EL (cell line): ENCODE measurements around the gene CYP4B1.
"Not testable (repeated sequence)": the region's sequence is repeated elsewhere in the genome, so short reads cannot be mapped to it uniquely, and the experiment has no call there.

ENCODE experiments used
- DNase-seq: peaks from one replicate; pipeline ENCODE4 v3.0.0-alpha.2; 2016

Gene CYP4B1

GRCh38 chr1:46798810-46799209 lies at the start of gene CYP4B1:
Gene CYP4B1, plus strand, starts transcription at chr1:46799046. Its CDS starts 36 bp downstream, at chr1:46799082.
- no peak for DNase-seq

GRCh38 chr1:46749404-46749803 lies 49.4 kb upstream of the CYP4B1 start:
- DNase-seq, result no peak

- no peak for DNase-seq
These were observed 48.9 kb upstream of the CYP4B1 start for GRCh38 chr1:46749921-46750404.

- no peak for DNase-seq
These were observed 44.9 kb upstream of the CYP4B1 start for GRCh38 chr1:46753985-46754384.

- not testable (repeated sequence) for DNase-seq
These were observed 44.1 kb upstream of the CYP4B1 start for GRCh38 chr1:46754707-46755106.

GRCh38 chr1:46755121-46755520 lies 43.7 kb upstream of the CYP4B1 start:
- DNase-seq, result no peak

- no peak for DNase-seq
These were observed 41.4 kb upstream of the CYP4B1 start for GRCh38 chr1:46757247-46757955.

- DNase-seq, result no peak
These were observed 40.8 kb upstream of the CYP4B1 start for GRCh38 chr1:46757956-46758528.

GRCh38 chr1:46760558-46761166 lies 38.2 kb upstream of the CYP4B1 start:
- no peak for DNase-seq

- no peak for DNase-seq
These were observed 37.1 kb upstream of the CYP4B1 start for GRCh38 chr1:46761740-46762139.

- DNase-seq, result no peak
These were observed 34.4 kb upstream of the CYP4B1 start for GRCh38 chr1:46764402-46764801.

GRCh38 chr1:46767649-46768282 lies 31.1 kb upstream of the CYP4B1 start:
- no peak for DNase-seq

- no peak for DNase-seq
These were observed 30.4 kb upstream of the CYP4B1 start for GRCh38 chr1:46768445-46768844.

- DNase-seq, result no peak
These were observed 29.7 kb upstream of the CYP4B1 start for GRCh38 chr1:46769028-46769740.

- DNase-seq, result no peak
These were observed 28.3 kb upstream of the CYP4B1 start for GRCh38 chr1:46770541-46770940.

- no peak for DNase-seq
These were observed 26.3 kb upstream of the CYP4B1 start for GRCh38 chr1:46772571-46772970.

GRCh38 chr1:46774297-46774696 lies 24.5 kb upstream of the CYP4B1 start:
- DNase-seq, result no peak

- DNase-seq, result not testable (repeated sequence)
These were observed 20.4 kb upstream of the CYP4B1 start for GRCh38 chr1:46778456-46778855.

GRCh38 chr1:46784666-46785065 lies 14.2 kb upstream of the CYP4B1 start:
- no peak for DNase-seq

GRCh38 chr1:46788634-46789033 lies 10.2 kb upstream of the CYP4B1 start:
- not testable (repeated sequence) for DNase-seq

GRCh38 chr1:46790446-46791101 lies 8.3 kb upstream of the CYP4B1 start:
- no peak for DNase-seq

- no peak for DNase-seq
These were observed 5.7 kb upstream of the CYP4B1 start for GRCh38 chr1:46793126-46793525.
